OCI-LY1 (cell line): ENCODE results near the gene RCOR3.

Source experiments
- H2AFZ ChIP-seq: fragments of 200-600 bp; sonication (generic), shearing (Covaris generic); 2 replicates; pipeline ENCODE4 v1.6.0; 2014; ENCODE audit warnings: antibody characterized with exemption, mild to moderate bottlenecking, low read length
- H3F3A ChIP-seq: fragments of 200-600 bp; sonication (generic), shearing (Covaris generic); 2 replicates; pipeline ENCODE4 v1.6.0; 2014; ENCODE audit warnings: mild to moderate bottlenecking, antibody characterized with exemption, low read length, moderate library complexity; ENCODE audit not compliant: insufficient read depth
- H3K27ac ChIP-seq: fragments of 200-600 bp; sonication (generic); 2 replicates; pipeline ENCODE4 v1.5.1; 2014; ENCODE audit warnings: low read length, mixed run types, mild to moderate bottlenecking, low read depth; ENCODE audit not compliant: poor library complexity, severe bottlenecking
- H3K27me3 ChIP-seq: fragments of 200-600 bp; sonication (generic); 2 replicates; pipeline ENCODE4 v1.6.0; 2014; ENCODE audit warnings: antibody characterized with exemption, mild to moderate bottlenecking, low read length, moderate library complexity; ENCODE audit not compliant: insufficient read depth
- H3K36me3 ChIP-seq: fragments of 200-600 bp; sonication (generic); 2 replicates; pipeline ENCODE4 v1.6.1; 2014; ENCODE audit warnings: mild to moderate bottlenecking, antibody characterized with exemption, low read length, moderate library complexity, mixed read lengths; ENCODE audit not compliant: insufficient read depth
- H3K4me1 ChIP-seq: fragments of 200-600 bp; sonication (generic); 2 replicates; pipeline ENCODE4 v1.5.1; 2014; ENCODE audit warnings: mild to moderate bottlenecking, low read length, moderate library complexity; ENCODE audit not compliant: insufficient read depth, severe bottlenecking
- H3K4me2 ChIP-seq: fragments of 200-600 bp; sonication (generic), shearing (Covaris generic); 2 replicates; pipeline ENCODE4 v1.6.1; 2014; ENCODE audit warnings: low read length
- H3K4me3 ChIP-seq: fragments of 200-600 bp; sonication (generic); 2 replicates; pipeline ENCODE4 v1.5.1; 2014; ENCODE audit warnings: low read length, low read depth, mild to moderate bottlenecking, mixed read lengths; ENCODE audit not compliant: poor library complexity, severe bottlenecking
- H3K79me2 ChIP-seq: fragments of 200-600 bp; shearing (Covaris generic); 2 replicates; pipeline ENCODE4 v1.6.1; 2016; ENCODE audit warnings: mixed run types, low read length, mixed read lengths; ENCODE audit not compliant: insufficient read depth
- H3K9ac ChIP-seq: fragments of 200-600 bp; sonication (generic), shearing (Covaris generic); 2 replicates; pipeline ENCODE4 v1.6.1; 2014; ENCODE audit warnings: mild to moderate bottlenecking, low read length, mixed read lengths
- H3K9me2 ChIP-seq: fragments of 200-600 bp; sonication (generic), shearing (Covaris generic); 2 replicates; pipeline ENCODE4 v1.6.1; 2014; ENCODE audit warnings: low read depth, mild to moderate bottlenecking, low read length, mixed read lengths
- H3K9me3 ChIP-seq: fragments of 200-600 bp; shearing (Covaris generic); 2 replicates; pipeline ENCODE4 v1.6.1; 2014; ENCODE audit warnings: low read length, mixed read lengths
- H4K20me1 ChIP-seq: fragments of 200-600 bp; sonication (generic), shearing (Covaris generic); 2 replicates; pipeline ENCODE4 v1.6.0; 2016; ENCODE audit warnings: mild to moderate bottlenecking, low read length; ENCODE audit not compliant: insufficient read depth
- EZH2 ChIP-seq: fragments of 200-600 bp; sonication (generic), shearing (Covaris generic); IDR thresholded peaks from 2 replicates; pipeline ENCODE4 v1.8.0; 2017; ENCODE audit warnings: borderline replicate concordance, mixed run types, mild to moderate bottlenecking, antibody characterized with exemption, low read length, moderate library complexity, mixed read lengths
- TF ChIP-seq, protein P1 (sequence below): fragments of 200-600 bp; sonication (generic), shearing (Covaris generic); IDR thresholded peaks from 2 replicates; pipeline ENCODE4 v1.5.1; 2017; ENCODE audit warnings: mild to moderate bottlenecking, antibody characterized with exemption, low read length, moderate library complexity, mixed read lengths

Gene RCOR3

DNA sequence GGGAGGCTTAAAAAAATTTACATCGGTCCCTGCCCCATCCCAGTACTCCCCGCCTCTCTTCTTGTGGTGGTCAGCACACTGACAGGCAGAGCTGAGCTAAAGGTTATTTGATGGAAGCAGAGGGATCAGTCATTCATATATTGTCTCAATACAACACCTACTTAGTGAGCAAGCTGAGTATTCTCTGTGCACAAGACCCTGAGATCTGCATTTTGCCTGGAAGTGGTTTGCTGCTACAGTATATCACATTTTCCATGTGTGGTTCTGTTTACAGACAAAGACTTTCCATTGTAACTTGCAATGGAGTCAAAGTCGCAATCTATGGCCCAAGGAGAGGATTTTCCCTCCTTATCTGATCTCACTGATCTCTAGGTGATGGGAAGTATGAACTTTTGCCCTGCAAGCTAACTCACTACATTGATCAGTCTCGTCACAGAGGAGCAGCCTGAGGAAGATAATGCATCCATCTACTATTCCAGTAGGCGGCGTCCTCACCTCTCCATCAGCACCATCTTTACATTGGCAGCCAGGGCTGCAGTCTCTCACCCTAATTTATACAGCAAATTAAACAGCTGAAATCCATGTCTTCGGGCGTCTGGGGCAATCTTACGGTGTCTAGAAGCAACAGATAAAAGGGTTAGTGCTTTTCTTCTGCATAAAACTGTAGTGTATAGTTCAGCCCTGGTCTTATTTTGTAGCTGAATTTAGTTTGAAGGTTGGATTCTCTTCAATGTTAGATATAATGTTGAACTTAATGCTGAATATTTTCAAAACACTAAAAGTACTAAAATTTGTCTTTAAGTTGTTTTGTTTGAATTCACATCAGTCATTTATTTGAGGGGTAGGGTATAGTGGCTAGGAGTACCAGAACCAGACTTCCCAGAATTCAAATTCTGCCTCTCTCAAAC, 64.2 kb downstream of the RCOR3 start:
- H3K27ac ChIP-seq, result no peak overlapping the region
- H3K4me1 ChIP-seq, result peaks cover 23% of the 10 kb centered on the region
- peaks cover 6% of the 10 kb centered on the region; the same call in 1 of the 2 replicates for H3K79me2 ChIP-seq
- no peaks in the 10 kb centered on the region for H4K20me1 ChIP-seq
- TF ChIP-seq, protein P1, sequence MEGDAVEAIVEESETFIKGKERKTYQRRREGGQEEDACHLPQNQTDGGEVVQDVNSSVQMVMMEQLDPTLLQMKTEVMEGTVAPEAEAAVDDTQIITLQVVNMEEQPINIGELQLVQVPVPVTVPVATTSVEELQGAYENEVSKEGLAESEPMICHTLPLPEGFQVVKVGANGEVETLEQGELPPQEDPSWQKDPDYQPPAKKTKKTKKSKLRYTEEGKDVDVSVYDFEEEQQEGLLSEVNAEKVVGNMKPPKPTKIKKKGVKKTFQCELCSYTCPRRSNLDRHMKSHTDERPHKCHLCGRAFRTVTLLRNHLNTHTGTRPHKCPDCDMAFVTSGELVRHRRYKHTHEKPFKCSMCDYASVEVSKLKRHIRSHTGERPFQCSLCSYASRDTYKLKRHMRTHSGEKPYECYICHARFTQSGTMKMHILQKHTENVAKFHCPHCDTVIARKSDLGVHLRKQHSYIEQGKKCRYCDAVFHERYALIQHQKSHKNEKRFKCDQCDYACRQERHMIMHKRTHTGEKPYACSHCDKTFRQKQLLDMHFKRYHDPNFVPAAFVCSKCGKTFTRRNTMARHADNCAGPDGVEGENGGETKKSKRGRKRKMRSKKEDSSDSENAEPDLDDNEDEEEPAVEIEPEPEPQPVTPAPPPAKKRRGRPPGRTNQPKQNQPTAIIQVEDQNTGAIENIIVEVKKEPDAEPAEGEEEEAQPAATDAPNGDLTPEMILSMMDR, result peak; percentile 96
- TF ChIP-seq EZH2, result no peak
- H3K4me3 ChIP-seq, result no peak overlapping the region
- H3K9ac ChIP-seq, result no peak overlapping the region
- H2AFZ ChIP-seq, result no peak overlapping the region
- H3K4me2 ChIP-seq, result no peak overlapping the region
- H3K27me3 ChIP-seq, result no peaks in the 10 kb centered on the region
- H3K9me2 ChIP-seq, result no peaks in the 10 kb centered on the region
- H3K36me3 ChIP-seq, result no peaks in the 10 kb centered on the region
- H3F3A ChIP-seq, result no peaks in the 10 kb centered on the region
- no peaks in the 10 kb centered on the region for H3K9me3 ChIP-seq

DNA sequence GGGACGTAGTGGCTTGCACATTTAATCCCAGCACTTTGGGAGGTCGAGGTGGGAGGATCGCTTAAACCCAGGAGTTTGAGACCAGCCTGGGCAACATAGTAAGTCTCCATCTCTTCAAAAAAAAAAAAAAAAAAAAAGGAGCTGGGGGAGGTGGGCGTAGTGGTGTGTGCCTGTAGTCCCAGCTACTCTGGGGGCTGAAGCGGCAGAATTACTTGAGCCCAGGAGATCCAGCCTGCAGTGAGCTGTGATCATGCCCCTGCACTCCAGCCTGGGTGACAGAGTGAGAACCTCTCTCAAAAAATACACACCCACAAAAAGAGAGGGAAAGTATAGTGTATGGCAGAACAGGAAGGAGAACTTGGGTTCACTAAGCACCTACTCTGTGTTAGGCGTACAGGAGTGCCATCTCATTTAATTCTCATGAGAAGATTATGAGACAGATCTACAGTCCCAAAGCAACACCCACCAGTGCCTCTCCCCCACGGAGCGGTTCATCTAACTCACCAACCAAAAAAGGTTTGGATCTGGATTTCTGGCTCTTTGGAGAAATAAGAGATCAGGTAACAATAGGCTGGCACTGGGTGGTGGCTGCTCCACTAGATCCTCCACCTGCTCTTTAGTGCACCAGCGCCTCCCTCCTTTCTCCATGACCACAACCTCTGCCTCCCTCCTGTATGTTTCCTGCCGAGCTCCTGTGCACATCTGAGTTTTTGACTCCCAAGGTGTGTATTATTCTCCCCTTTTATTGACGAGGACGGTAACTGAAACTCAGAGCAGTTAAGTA, 66.0 kb downstream of the RCOR3 start:
- no peak for TF ChIP-seq EZH2
- no peaks in the 10 kb centered on the region for H3K36me3 ChIP-seq

DNA sequence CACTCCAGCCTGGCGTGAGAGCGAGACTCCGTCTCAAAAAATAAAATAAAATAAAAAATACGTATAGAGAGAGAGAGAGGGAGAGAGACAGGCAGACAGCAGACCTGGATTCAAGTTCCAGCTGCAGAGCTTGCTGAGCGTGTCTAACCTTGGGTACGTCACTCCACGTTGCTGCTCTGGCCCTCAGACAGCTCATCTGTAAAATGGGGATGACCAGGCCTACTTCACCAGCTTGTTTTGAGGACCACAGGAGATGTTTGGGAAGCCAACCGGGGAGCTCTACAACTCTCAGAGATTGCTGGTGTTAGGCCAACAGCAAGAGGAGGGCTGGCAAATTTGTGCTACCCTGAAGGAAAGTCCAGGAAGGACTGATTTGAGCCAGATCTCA, 67.0 kb downstream of the RCOR3 start:
- H3K4me2 ChIP-seq, result peak overlapping the region; percentile 65
- H2AFZ ChIP-seq, result 0 out of 2 replicates have a peak overlapping the region, but pooled peaks have one; percentile 8
- peaks cover 50% of the 10 kb centered on the region for H3K4me1 ChIP-seq
- peak overlapping the region; percentile 85 for H3K9ac ChIP-seq
- H4K20me1 ChIP-seq, result no peaks in the 10 kb centered on the region
- H3K9me2 ChIP-seq, result no peaks in the 10 kb centered on the region
- H3K79me2 ChIP-seq, result peaks cover 17% of the 10 kb centered on the region
- H3K27me3 ChIP-seq, result no peaks in the 10 kb centered on the region
- H3K9me3 ChIP-seq, result no peaks in the 10 kb centered on the region
- peak overlapping the region; percentile 51 for H3K27ac ChIP-seq
- H3K36me3 ChIP-seq, result peaks cover 4% of the 10 kb centered on the region; the same call in 1 of the 2 replicates
- H3K4me3 ChIP-seq, result peak overlapping the region; percentile 83
- no peak for TF ChIP-seq EZH2
- TF ChIP-seq, protein P1, result no peak
- H3F3A ChIP-seq, result no peaks in the 10 kb centered on the region

More for the DNA sequence above, 66.0 kb downstream of the RCOR3 start:
- no peaks in the 10 kb centered on the region for H4K20me1 ChIP-seq
- no peak overlapping the region for H3K27ac ChIP-seq
- no peaks in the 10 kb centered on the region for H3K9me3 ChIP-seq
- peaks cover 40% of the 10 kb centered on the region for H3K4me1 ChIP-seq
- H3K4me2 ChIP-seq, result no peak overlapping the region
- no peak overlapping the region for H3K4me3 ChIP-seq
- H3F3A ChIP-seq, result no peaks in the 10 kb centered on the region
- no peaks in the 10 kb centered on the region for H3K9me2 ChIP-seq
- H3K79me2 ChIP-seq, result peaks cover 7% of the 10 kb centered on the region
- H3K9ac ChIP-seq, result no peak overlapping the region
- no peaks in the 10 kb centered on the region for H3K27me3 ChIP-seq
- no peak overlapping the region for H2AFZ ChIP-seq
